Aorta (tissue), 5 donors: ENCODE measurements around the gene NHERF2. TPM values are rescaled to one million over a fixed set of nuclear protein-coding genes. Genes with fewer than 3 reads are reported as not detected.

Experiments
- ATAC-seq: fragments of 200-7000 bp; cut with Tn5 transposase; one replicate; pipeline ENCODE4 v1.9.1; 2022; ENCODE audit warnings: moderate library complexity; ENCODE audit not compliant: low FRiP score
- DNase-seq, 2 donors: peaks; one replicate each; pipeline ENCODE4 v3.0.0-alpha.2; 2020
- H3K27ac ChIP-seq, 2 donors: one replicate each; pipeline ENCODE4 v1.5.1; 2013; ENCODE audit warnings: low read length in 2 of 2, mild to moderate bottlenecking in 2 of 2, moderate library complexity in 2 of 2, control low read depth in 1 of 2, inconsistent platforms in 1 of 2, low read depth in 1 of 2
- H3K27me3 ChIP-seq, 2 donors: one replicate each; pipeline ENCODE4 v1.6.1; 2013; ENCODE audit warnings: control low read depth in 1 of 2, low read length in 1 of 2, mild to moderate bottlenecking in 1 of 2, moderate library complexity in 1 of 2; ENCODE audit not compliant: insufficient read depth in 2 of 2, control insufficient read depth in 1 of 2
- H3K36me3 ChIP-seq, 2 donors: one replicate each; pipeline ENCODE4 v1.6.1; 2013; ENCODE audit warnings: control low read depth in 1 of 2, low read length in 1 of 2, mild to moderate bottlenecking in 1 of 2; ENCODE audit not compliant: insufficient read depth in 2 of 2, control insufficient read depth in 1 of 2
- H3K4me1 ChIP-seq, 2 donors: one replicate each; pipeline ENCODE4 v1.6.1; 2013; ENCODE audit warnings: low read length in 2 of 2, control low read depth in 1 of 2, mild to moderate bottlenecking in 1 of 2, moderate library complexity in 1 of 2; ENCODE audit not compliant: insufficient read depth in 2 of 2, control insufficient read depth in 1 of 2
- H3K4me3 ChIP-seq, 2 donors: one replicate each; pipeline ENCODE4 v1.5.1; 2013; ENCODE audit warnings: low read length in 2 of 2, control low read depth in 1 of 2, mild to moderate bottlenecking in 1 of 2
- H3K9me3 ChIP-seq: one replicate; pipeline ENCODE4 v1.6.1; 2013; ENCODE audit warnings: mild to moderate bottlenecking, low read length; ENCODE audit not compliant: control insufficient read depth
- WGBS, 2 donors: extraction: QIAGEN DNeasy Blood & Tissue Kit; methylation state at CpG; one replicate each; pipeline ENCODE4 v1.1.7; 2013; 5-methylcytosine and 5-hydroxymethylcytosine counted together
- intact Hi-C, 2 donors: fragments of 100-400 bp; cut with DNase I; formaldehyde crosslinking; loops; one replicate each; pipeline versions ENCODE4 v1.14.2 to v1.15.0; 2022
- polyA plus RNA-seq, 2 donors: library from polyadenylated mRNA; stranded (reverse); fragments of 200-250 nt; gene quantifications; one replicate each; pipeline ENCODE4 v1.2.3, GENCODE V29; 2013
- total RNA-seq, 2 donors: library from RNA; stranded (reverse); fragmentation: NEBNext Ultra II Directional; extraction: Animal tissue kit (Norgen Biotek cat#: 25700); gene quantifications; one replicate each; pipeline ENCODE4 v1.2.1, GENCODE V29; 2021
- donor health status: healthy with polysubstance abuse.
- donor health status: Bipolar disorder and iron deficiency.
- donor health status: DM: no; HTN: no; CAD: no.
- donor health status: DM: no; HTN: no; CAD: no.
- donor health status: DM: yes; HTN: yes; CAD: no.

Gene NHERF2
- total and polyA plus RNA-seq, 4 donors, result 81.8 to 133 (median 114) TPM

- Histone ChIP-seq H3K36me3 (peaks cover 0 to 2% of the 10 kb centered on the region in 2 donors), H3K4me3 (no peak overlapping the region), H3K4me1 (no peaks in the 10 kb centered on the region), H3K9me3 (no peaks in the 10 kb centered on the region), H3K27ac (no peak overlapping the region), H3K27me3 (no peaks in the 10 kb centered on the region)
- DNase-seq (no peak), ATAC-seq (no peak)
- 95 to 96% methylated on average over 11 of the region's 11 CpGs for WGBS, 2 donors
- intact Hi-C loops, result no loop called here
Observed at GRCh38 chr16:2066139-2066538, 39.4 kb downstream of the NHERF2 start.

- no peak overlapping the region for H3K27ac ChIP-seq
- no peak for ATAC-seq
- 94% methylated on average over 29 of the region's 29 CpGs for WGBS, 2 donors
Observed at GRCh38 chr16:2070576-2071453, 44.1 kb downstream of the NHERF2 start.

GRCh38 chr16:2071454-2072202 lies 44.9 kb downstream of the NHERF2 start:
- no peak for DNase-seq
- intact Hi-C loops, result no loop called here
- Histone ChIP-seq H3K27me3 (no peaks in the 10 kb centered on the region), H3K9me3 (no peaks in the 10 kb centered on the region), H3K4me1 (no peaks in the 10 kb centered on the region), H3K36me3 (peaks cover 0 to 4% of the 10 kb centered on the region in 2 donors), H3K27ac (no peak overlapping the region), H3K4me3 (no peak overlapping the region)
- no peak for ATAC-seq
- 87 to 88% methylated on average over 34 of the region's 34 CpGs for WGBS, 2 donors

More at GRCh38 chr16:2070576-2071453, 44.1 kb downstream of the NHERF2 start:
- no peak overlapping the region for H3K4me3 ChIP-seq
- H3K36me3 ChIP-seq, result peaks cover 0 to 4% of the 10 kb centered on the region in 2 donors
- no peaks in the 10 kb centered on the region for H3K4me1 ChIP-seq
- DNase-seq, result no peak
- no peaks in the 10 kb centered on the region for H3K9me3 ChIP-seq
- no peaks in the 10 kb centered on the region for H3K27me3 ChIP-seq
- intact Hi-C loops, result no loop called here

- no peak overlapping the region for H3K27ac ChIP-seq
- H3K9me3 ChIP-seq, result no peaks in the 10 kb centered on the region
- intact Hi-C loops, result no loop called here
- ATAC-seq (no peak), DNase-seq (no peak)
- no peaks in the 10 kb centered on the region for H3K27me3 ChIP-seq
- no peaks in the 10 kb centered on the region for H3K4me1 ChIP-seq
- WGBS, 2 donors, result 76 to 82% methylated on average over 8 of the region's 8 CpGs
- peaks cover 0 to 4% of the 10 kb centered on the region in 2 donors for H3K36me3 ChIP-seq
- H3K4me3 ChIP-seq, result no peak overlapping the region
Observed at GRCh38 chr16:2072926-2073325, 46.2 kb downstream of the NHERF2 start.

- intact Hi-C loops, result no loop called here
- Histone ChIP-seq H3K27ac (no peak overlapping the region), H3K4me1 (no peaks in the 10 kb centered on the region), H3K27me3 (no peaks in the 10 kb centered on the region), H3K4me3 (no peak overlapping the region), H3K9me3 (no peaks in the 10 kb centered on the region), H3K36me3 (peaks cover 0 to 4% of the 10 kb centered on the region in 2 donors)
- 93% methylated on average over 19 to 20 of the region's 20 CpGs for WGBS, 2 donors
- DNase-seq (no peak), ATAC-seq (no peak)
Observed at GRCh38 chr16:2074071-2074470, 47.4 kb downstream of the NHERF2 start.

GRCh38 chr16:2075631-2076030 lies 48.9 kb downstream of the NHERF2 start:
- no peak for DNase-seq
- no peaks in the 10 kb centered on the region for H3K4me1 ChIP-seq
- WGBS, 2 donors, result 95 to 97% methylated on average over 24 of the region's 24 CpGs
- no peak overlapping the region for H3K27ac ChIP-seq
- peaks cover 2 to 4% of the 10 kb centered on the region in 2 donors for H3K36me3 ChIP-seq
- no peak for ATAC-seq
- intact Hi-C loops, result no loop called here
- no peaks in the 10 kb centered on the region for H3K27me3 ChIP-seq
- no peaks in the 10 kb centered on the region for H3K9me3 ChIP-seq
- no peak overlapping the region for H3K4me3 ChIP-seq

GRCh38 chr16:2076072-2076865 lies 49.6 kb downstream of the NHERF2 start:
- H3K4me3 ChIP-seq, result no peak overlapping the region
- H3K4me1 ChIP-seq, result no peaks in the 10 kb centered on the region
- no peaks in the 10 kb centered on the region for H3K9me3 ChIP-seq
- no peak overlapping the region for H3K27ac ChIP-seq
- no peak for DNase-seq
- no peak for ATAC-seq
- intact Hi-C loops, result no loop called here
- WGBS, 2 donors, result 92 to 93% methylated on average over 28 of the region's 28 CpGs
- H3K36me3 ChIP-seq, result peaks cover 2 to 4% of the 10 kb centered on the region in 2 donors
- H3K27me3 ChIP-seq, result no peaks in the 10 kb centered on the region

- 82 to 88% methylated on average over 17 of the region's 17 CpGs for WGBS, 2 donors
- Histone ChIP-seq H3K4me1 (no peaks in the 10 kb centered on the region), H3K4me3 (no peak overlapping the region), H3K27ac (no peak overlapping the region), H3K27me3 (no peaks in the 10 kb centered on the region), H3K9me3 (no peaks in the 10 kb centered on the region), H3K36me3 (peaks cover 2 to 4% of the 10 kb centered on the region in 2 donors)
- no peak for DNase-seq
- ATAC-seq, result no peak
- intact Hi-C loops, result no loop called here
Observed at GRCh38 chr16:2077016-2077415, 50.3 kb downstream of the NHERF2 start.
